Ascending aorta (tissue), 2 donors: ENCODE results near the gene NECTIN1. TPM values are rescaled to one million over a fixed set of nuclear protein-coding genes. Genes with fewer than 3 reads are reported as not detected.

Source experiments
- DNase-seq, 2 donors: peaks; one replicate each; pipeline ENCODE4 v3.0.0-alpha.2; 2019; ENCODE audit warnings: low spot score in 2 of 2
- H3K27ac ChIP-seq, 2 donors: fragments of 200-600 bp; sonication (generic); one replicate each; pipeline ENCODE4 v1.5.1; 2016 to 2017; ENCODE audit warnings: mild to moderate bottlenecking in 1 of 2
- H3K27me3 ChIP-seq: fragments of 200-600 bp; sonication (generic); one replicate; pipeline ENCODE4 v1.5.1; 2017
- H3K36me3 ChIP-seq, 2 donors: fragments of 200-600 bp; sonication (generic); one replicate each; pipeline ENCODE4 v1.5.1; 2016
- H3K4me1 ChIP-seq, 2 donors: fragments of 200-600 bp; sonication (generic); one replicate each; pipeline ENCODE4 v1.5.1; 2016 to 2017; ENCODE audit warnings: mild to moderate bottlenecking in 1 of 2
- H3K4me3 ChIP-seq, 2 donors: fragments of 200-600 bp; sonication (generic); one replicate each; pipeline ENCODE4 v1.5.1; 2016 to 2017; ENCODE audit warnings: mild to moderate bottlenecking in 1 of 2
- H3K9me3 ChIP-seq, 2 donors: fragments of 200-600 bp; sonication (generic); one replicate each; pipeline ENCODE4 v1.5.1; 2016
- CTCF ChIP-seq, 3 experiments: fragments of 200-600 bp in 2 of 3; fragments of 450-650 bp in 1 of 3; sonication (generic) in 2 of 3; IDR thresholded peaks; one replicate each; pipeline ENCODE4 v1.5.1; 2016 to 2019; ENCODE audit warnings: antibody characterized with exemption in 3 of 3, mild to moderate bottlenecking in 1 of 3, moderate library complexity in 1 of 3
- intact Hi-C: fragments of 100-400 bp; cut with DNase I; formaldehyde crosslinking; loops from one replicate; pipeline ENCODE4 v1.15.1; 2023
- total RNA-seq: library from RNA; depleted of rRNA; stranded (reverse); fragments of >200 nt; gene quantifications from one replicate; pipeline ENCODE4 v1.1.0, GENCODE V29; 2016

Gene NECTIN1
- total RNA-seq, 1 donor from 2014 or later, result 1.6 TPM

GRCh38 chr11:119765628-119766027, 36.6 kb upstream of the NECTIN1 start:
- no peaks in the 10 kb centered on the region for H3K36me3 ChIP-seq
- no peaks in the 10 kb centered on the region for H3K27me3 ChIP-seq
- intact Hi-C loops, result no loop called here
- no peak for DNase-seq
- TF ChIP-seq CTCF (IDR thresholded peaks at IDR 0.05), result no peak
- H3K27ac ChIP-seq, result no peak overlapping the region
- H3K9me3 ChIP-seq, result no peaks in the 10 kb centered on the region
- H3K4me1 ChIP-seq, result peaks cover 0 to 2% of the 10 kb centered on the region in 2 donors
- H3K4me3 ChIP-seq, result no peak overlapping the region

- no peak for TF ChIP-seq CTCF (IDR thresholded peaks at IDR 0.05)
- Histone ChIP-seq H3K27me3 (no peaks in the 10 kb centered on the region), H3K4me3 (no peak overlapping the region), H3K4me1 (peaks cover 0 to 2% of the 10 kb centered on the region in 2 donors), H3K36me3 (no peaks in the 10 kb centered on the region), H3K27ac (no peak overlapping the region), H3K9me3 (no peaks in the 10 kb centered on the region)
- intact Hi-C loops, result no loop called here
- DNase-seq, result peak in 1 of 2 donors; percentile 16
Measured at GRCh38 chr11:119764108-119764868, 35.3 kb upstream of the NECTIN1 start.

- DNase-seq, result no peak
- H3K9me3 ChIP-seq, result no peaks in the 10 kb centered on the region
- no peaks in the 10 kb centered on the region for H3K36me3 ChIP-seq
- intact Hi-C loops, result no loop called here
- TF ChIP-seq CTCF (IDR thresholded peaks at IDR 0.05), result no peak
- H3K27ac ChIP-seq, result no peak overlapping the region
- H3K27me3 ChIP-seq, result no peaks in the 10 kb centered on the region
- H3K4me1 ChIP-seq, result peaks cover 0 to 2% of the 10 kb centered on the region in 2 donors
- no peak overlapping the region for H3K4me3 ChIP-seq
Measured at GRCh38 chr11:119763071-119763728, 34.2 kb upstream of the NECTIN1 start.

- Histone ChIP-seq H3K36me3 (no peaks in the 10 kb centered on the region), H3K27ac (no peak overlapping the region), H3K4me3 (no peak overlapping the region), H3K9me3 (no peaks in the 10 kb centered on the region), H3K27me3 (no peaks in the 10 kb centered on the region), H3K4me1 (peaks cover 0 to 2% of the 10 kb centered on the region in 2 donors)
- intact Hi-C loops, result no loop called here
- no peak for TF ChIP-seq CTCF (IDR thresholded peaks at IDR 0.05)
- no peak for DNase-seq
Measured at GRCh38 chr11:119759747-119760412, 30.9 kb upstream of the NECTIN1 start.

- no peaks in the 10 kb centered on the region for H3K36me3 ChIP-seq
- intact Hi-C loops, result no loop called here
- no peaks in the 10 kb centered on the region for H3K9me3 ChIP-seq
Measured at GRCh38 chr11:119759324-119759723, 30.3 kb upstream of the NECTIN1 start.

More at GRCh38 chr11:119759324-119759723, 30.3 kb upstream of the NECTIN1 start:
- Histone ChIP-seq H3K27me3 (no peaks in the 10 kb centered on the region), H3K4me1 (peaks cover 0 to 2% of the 10 kb centered on the region in 2 donors), H3K4me3 (no peak overlapping the region), H3K27ac (no peak overlapping the region)
- no peak for TF ChIP-seq CTCF (IDR thresholded peaks at IDR 0.05)
- DNase-seq, result no peak
